Vagina (tissue), 2 donors: Measurements from ENCODE around the gene TIAM2.

ENCODE experiments used
- POLR2A ChIP-seq, 2 donors: fragments of 450-650 bp; IDR thresholded peaks; one replicate each; pipeline ENCODE4 v1.6.1; 2017; ENCODE audit warnings: antibody characterized with exemption in 2 of 2, mild to moderate bottlenecking in 2 of 2, moderate library complexity in 2 of 2
- POLR2AphosphoS5 ChIP-seq, 2 donors: sonication (generic); formaldehyde crosslinking; IDR thresholded peaks; one replicate each; pipeline ENCODE4 v1.9.0; 2017; ENCODE audit warnings: antibody characterized with exemption in 2 of 2, mild to moderate bottlenecking in 2 of 2, low read depth in 1 of 2; ENCODE audit not compliant: insufficient read depth in 1 of 2
- TF ChIP-seq, protein P1 (sequence below), 3 experiments: fragments of 450-650 bp in 2 of 3; fragments of 200-600 bp in 1 of 3; sonication (generic) in 1 of 3; IDR thresholded peaks; one replicate each; pipeline ENCODE4 v1.5.1; 2017 to 2019; ENCODE audit warnings: antibody characterized with exemption in 3 of 3, mild to moderate bottlenecking in 2 of 3, moderate library complexity in 2 of 3

DNA sequence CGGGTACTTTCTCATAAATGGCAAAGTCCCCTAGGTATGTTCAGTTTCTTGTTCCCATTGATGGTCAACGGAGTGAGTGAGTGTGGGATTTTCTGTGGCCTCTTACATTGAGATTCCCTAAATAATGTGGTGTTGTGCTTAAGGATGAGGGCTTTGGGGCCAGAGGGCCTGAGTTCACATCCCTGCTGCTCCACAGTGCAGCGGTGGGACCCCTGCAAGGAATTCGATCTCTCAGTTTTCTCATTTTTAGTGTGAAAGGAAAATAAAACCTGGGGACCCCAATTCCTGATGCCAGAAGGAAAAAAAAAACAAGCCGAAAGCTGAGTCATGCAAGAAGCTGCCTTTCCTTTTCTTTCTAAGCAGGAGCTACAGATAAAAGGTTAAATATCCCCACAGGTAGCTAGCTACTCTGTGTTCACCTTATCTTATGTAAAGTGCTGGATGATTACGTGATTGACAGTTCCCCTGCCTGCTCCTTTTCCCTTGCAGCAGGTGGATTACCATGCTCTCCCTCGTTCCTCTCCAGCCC, 148.5 kb downstream of the TIAM2 start:
- no peak for TF ChIP-seq POLR2A (IDR thresholded peaks at IDR 0.05)
- TF ChIP-seq POLR2AphosphoS5 (IDR thresholded peaks at IDR 0.05; ENCODE audit: insufficient read depth in 1 of 2, low read depth in 1 of 2): no peak
- TF ChIP-seq, protein P1, sequence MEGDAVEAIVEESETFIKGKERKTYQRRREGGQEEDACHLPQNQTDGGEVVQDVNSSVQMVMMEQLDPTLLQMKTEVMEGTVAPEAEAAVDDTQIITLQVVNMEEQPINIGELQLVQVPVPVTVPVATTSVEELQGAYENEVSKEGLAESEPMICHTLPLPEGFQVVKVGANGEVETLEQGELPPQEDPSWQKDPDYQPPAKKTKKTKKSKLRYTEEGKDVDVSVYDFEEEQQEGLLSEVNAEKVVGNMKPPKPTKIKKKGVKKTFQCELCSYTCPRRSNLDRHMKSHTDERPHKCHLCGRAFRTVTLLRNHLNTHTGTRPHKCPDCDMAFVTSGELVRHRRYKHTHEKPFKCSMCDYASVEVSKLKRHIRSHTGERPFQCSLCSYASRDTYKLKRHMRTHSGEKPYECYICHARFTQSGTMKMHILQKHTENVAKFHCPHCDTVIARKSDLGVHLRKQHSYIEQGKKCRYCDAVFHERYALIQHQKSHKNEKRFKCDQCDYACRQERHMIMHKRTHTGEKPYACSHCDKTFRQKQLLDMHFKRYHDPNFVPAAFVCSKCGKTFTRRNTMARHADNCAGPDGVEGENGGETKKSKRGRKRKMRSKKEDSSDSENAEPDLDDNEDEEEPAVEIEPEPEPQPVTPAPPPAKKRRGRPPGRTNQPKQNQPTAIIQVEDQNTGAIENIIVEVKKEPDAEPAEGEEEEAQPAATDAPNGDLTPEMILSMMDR (IDR thresholded peaks at IDR 0.05): no peak
